SU-DHL-6 (cell line): Measurements from ENCODE around the gene SYVN1.

Source experiments
- EZH2phosphoT487 ChIP-seq: fragments of 200-600 bp; sonication (generic), shearing (Covaris generic); conservative IDR thresholded peaks from 2 replicates; pipeline ENCODE4 v1.6.1; 2018; ENCODE audit warnings: mild to moderate bottlenecking, antibody characterized with exemption, low read length, moderate library complexity, mixed read lengths
- TF ChIP-seq, protein P1 (sequence below): fragments of 200-600 bp; sonication (generic); IDR thresholded peaks from one replicate; pipeline ENCODE4 v1.5.1; 2017; ENCODE audit warnings: antibody characterized with exemption, mild to moderate bottlenecking, low read length, moderate library complexity; ENCODE audit not compliant: insufficient read depth, poor library complexity, severe bottlenecking

- TF ChIP-seq EZH2phosphoT487: no peak
- TF ChIP-seq, protein P1, sequence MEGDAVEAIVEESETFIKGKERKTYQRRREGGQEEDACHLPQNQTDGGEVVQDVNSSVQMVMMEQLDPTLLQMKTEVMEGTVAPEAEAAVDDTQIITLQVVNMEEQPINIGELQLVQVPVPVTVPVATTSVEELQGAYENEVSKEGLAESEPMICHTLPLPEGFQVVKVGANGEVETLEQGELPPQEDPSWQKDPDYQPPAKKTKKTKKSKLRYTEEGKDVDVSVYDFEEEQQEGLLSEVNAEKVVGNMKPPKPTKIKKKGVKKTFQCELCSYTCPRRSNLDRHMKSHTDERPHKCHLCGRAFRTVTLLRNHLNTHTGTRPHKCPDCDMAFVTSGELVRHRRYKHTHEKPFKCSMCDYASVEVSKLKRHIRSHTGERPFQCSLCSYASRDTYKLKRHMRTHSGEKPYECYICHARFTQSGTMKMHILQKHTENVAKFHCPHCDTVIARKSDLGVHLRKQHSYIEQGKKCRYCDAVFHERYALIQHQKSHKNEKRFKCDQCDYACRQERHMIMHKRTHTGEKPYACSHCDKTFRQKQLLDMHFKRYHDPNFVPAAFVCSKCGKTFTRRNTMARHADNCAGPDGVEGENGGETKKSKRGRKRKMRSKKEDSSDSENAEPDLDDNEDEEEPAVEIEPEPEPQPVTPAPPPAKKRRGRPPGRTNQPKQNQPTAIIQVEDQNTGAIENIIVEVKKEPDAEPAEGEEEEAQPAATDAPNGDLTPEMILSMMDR: no peak
These were observed 33.5 kb downstream of the SYVN1 start for GRCh38 chr11:65100674-65101350.
